SU-DHL-6 (cell line): ENCODE results near the gene GARIN6.

Experiments
- H2AFZ ChIP-seq: fragments of 200-600 bp; sonication (generic); 2 replicates; pipeline ENCODE4 v1.6.1; 2014; ENCODE audit warnings: low read depth, mild to moderate bottlenecking, moderate library complexity, mixed read lengths, antibody characterized with exemption, low read length; ENCODE audit not compliant: severe bottlenecking
- H3F3A ChIP-seq: fragments of 200-600 bp; shearing (Covaris generic); 2 replicates; pipeline ENCODE4 v1.6.0; 2016; ENCODE audit warnings: antibody characterized with exemption, mild to moderate bottlenecking; ENCODE audit not compliant: insufficient read depth
- H3K27ac ChIP-seq: fragments of 200-600 bp; sonication (generic); 2 replicates; pipeline ENCODE4 v1.5.1; 2016; ENCODE audit warnings: low read depth, mild to moderate bottlenecking, low read length, moderate library complexity, mixed read lengths
- H3K27me3 ChIP-seq: fragments of 200-600 bp; sonication (generic), shearing (Covaris generic); 2 replicates; pipeline ENCODE4 v1.6.0; 2014; ENCODE audit warnings: mild to moderate bottlenecking, low read length
- H3K36me3 ChIP-seq: fragments of 200-600 bp; sonication (generic); 2 replicates; pipeline ENCODE4 v1.6.1; 2014; ENCODE audit warnings: mild to moderate bottlenecking, low read length, mixed read lengths
- H3K4me2 ChIP-seq: fragments of 300-600, 200-600 bp; shearing (Covaris generic), sonication (generic); 2 replicates; pipeline ENCODE4 v1.6.0; 2014; ENCODE audit warnings: low read length, low read depth, mild to moderate bottlenecking; ENCODE audit not compliant: poor library complexity, severe bottlenecking
- H3K4me3 ChIP-seq: fragments of 200-600 bp; sonication (generic); 2 replicates; pipeline ENCODE4 v1.5.1; 2014; ENCODE audit warnings: antibody characterized with exemption, low read length, mild to moderate bottlenecking, mixed read lengths; ENCODE audit not compliant: insufficient read depth, poor library complexity, severe bottlenecking
- H3K79me2 ChIP-seq: fragments of 200-600 bp; sonication (generic); 2 replicates; pipeline ENCODE4 v1.6.1; 2014; ENCODE audit warnings: mild to moderate bottlenecking, low read length, moderate library complexity; ENCODE audit not compliant: insufficient read depth
- H3K9ac ChIP-seq: fragments of 200-600 bp; sonication (generic); 2 replicates; pipeline ENCODE4 v1.7.0; 2014; ENCODE audit warnings: mild to moderate bottlenecking, low read length
- H3K9me2 ChIP-seq: fragments of 200-600 bp; sonication (generic); replicated peaks from 2 replicates; pipeline ENCODE4 v1.6.1; 2014; ENCODE audit warnings: low read length; ENCODE audit not compliant: insufficient read depth
- H3K9me3 ChIP-seq: fragments of 200-600 bp; sonication (generic); 2 replicates; pipeline ENCODE4 v1.6.1; 2014; ENCODE audit warnings: low read length, mixed read lengths; ENCODE audit not compliant: insufficient read depth
- H4K20me1 ChIP-seq: fragments of 200-600 bp; sonication (generic); 2 replicates; pipeline ENCODE4 v1.6.1; 2014; ENCODE audit warnings: low read depth, mild to moderate bottlenecking, antibody characterized with exemption, low read length, moderate library complexity, mixed read lengths
- CTCF ChIP-seq: fragments of 200-600 bp; sonication (generic); IDR thresholded peaks from one replicate; pipeline ENCODE4 v1.5.1; 2017; ENCODE audit warnings: antibody characterized with exemption, mild to moderate bottlenecking, low read length, moderate library complexity; ENCODE audit not compliant: insufficient read depth, poor library complexity, severe bottlenecking
- EZH2phosphoT487 ChIP-seq: fragments of 200-600 bp; sonication (generic), shearing (Covaris generic); conservative IDR thresholded peaks from 2 replicates; pipeline ENCODE4 v1.6.1; 2018; ENCODE audit warnings: mild to moderate bottlenecking, antibody characterized with exemption, low read length, moderate library complexity, mixed read lengths

The GARIN6 gene

GRCh38 chr12:99647453-99647852 lies at the start of gene GARIN6:
GARIN6 (plus strand) TSS chr12:99647753; CDS start chr12:99648175, 422 bp downstream.
- Histone ChIP-seq H3K4me2 (no peak within 1 kb of the TSS), H3F3A (no peaks in the 10 kb centered on the region), H3K9me3 (no peaks in the 10 kb centered on the region), H4K20me1 (no peaks in the 10 kb centered on the region), H3K9me2 (no peaks in the 10 kb centered on the region), H3K79me2 (no peaks in the 10 kb centered on the region), H3K27ac (no peak within 1 kb of the TSS), H3K9ac (no peak within 1 kb of the TSS), H2AFZ (no peak within 1 kb of the TSS), H3K4me3 (no peak within 1 kb of the TSS), H3K36me3 (no peaks in the 10 kb centered on the region), H3K27me3 (no peaks in the 10 kb centered on the region)
- TF ChIP-seq EZH2phosphoT487 (no peak), CTCF (no peak)

GRCh38 chr12:99598785-99599184 lies 48.8 kb upstream of the GARIN6 start:
- H4K20me1 ChIP-seq, result no peaks in the 10 kb centered on the region
- no peaks in the 10 kb centered on the region for H3K27me3 ChIP-seq
- no peaks in the 10 kb centered on the region for H3K9me2 ChIP-seq
- no peak overlapping the region for H3K4me3 ChIP-seq
- H3K9ac ChIP-seq, result no peak overlapping the region
- H3K9me3 ChIP-seq, result no peaks in the 10 kb centered on the region
- no peak overlapping the region for H2AFZ ChIP-seq
- H3K36me3 ChIP-seq, result no peaks in the 10 kb centered on the region
- no peaks in the 10 kb centered on the region for H3K79me2 ChIP-seq
- TF ChIP-seq EZH2phosphoT487, result no peak
- TF ChIP-seq CTCF, result no peak
- no peak overlapping the region for H3K4me2 ChIP-seq
- no peaks in the 10 kb centered on the region for H3F3A ChIP-seq
- peak overlapping the region; percentile 74 for H3K27ac ChIP-seq

GRCh38 chr12:99600388-99600787 lies 47.2 kb upstream of the GARIN6 start:
- Histone ChIP-seq H3K4me2 (peak overlapping the region; percentile 10), H3F3A (no peaks in the 10 kb centered on the region), H2AFZ (no peak overlapping the region), H3K4me3 (no peak overlapping the region), H3K36me3 (no peaks in the 10 kb centered on the region), H3K79me2 (no peaks in the 10 kb centered on the region), H3K9me3 (no peaks in the 10 kb centered on the region), H3K27ac (peak overlapping the region; percentile 74), H3K27me3 (no peaks in the 10 kb centered on the region), H3K9ac (no peak overlapping the region), H4K20me1 (no peaks in the 10 kb centered on the region), H3K9me2 (no peaks in the 10 kb centered on the region)
- no peak for TF ChIP-seq CTCF
- TF ChIP-seq EZH2phosphoT487, result no peak
